ENCODE data around the gene MYO3B.

DNA sequence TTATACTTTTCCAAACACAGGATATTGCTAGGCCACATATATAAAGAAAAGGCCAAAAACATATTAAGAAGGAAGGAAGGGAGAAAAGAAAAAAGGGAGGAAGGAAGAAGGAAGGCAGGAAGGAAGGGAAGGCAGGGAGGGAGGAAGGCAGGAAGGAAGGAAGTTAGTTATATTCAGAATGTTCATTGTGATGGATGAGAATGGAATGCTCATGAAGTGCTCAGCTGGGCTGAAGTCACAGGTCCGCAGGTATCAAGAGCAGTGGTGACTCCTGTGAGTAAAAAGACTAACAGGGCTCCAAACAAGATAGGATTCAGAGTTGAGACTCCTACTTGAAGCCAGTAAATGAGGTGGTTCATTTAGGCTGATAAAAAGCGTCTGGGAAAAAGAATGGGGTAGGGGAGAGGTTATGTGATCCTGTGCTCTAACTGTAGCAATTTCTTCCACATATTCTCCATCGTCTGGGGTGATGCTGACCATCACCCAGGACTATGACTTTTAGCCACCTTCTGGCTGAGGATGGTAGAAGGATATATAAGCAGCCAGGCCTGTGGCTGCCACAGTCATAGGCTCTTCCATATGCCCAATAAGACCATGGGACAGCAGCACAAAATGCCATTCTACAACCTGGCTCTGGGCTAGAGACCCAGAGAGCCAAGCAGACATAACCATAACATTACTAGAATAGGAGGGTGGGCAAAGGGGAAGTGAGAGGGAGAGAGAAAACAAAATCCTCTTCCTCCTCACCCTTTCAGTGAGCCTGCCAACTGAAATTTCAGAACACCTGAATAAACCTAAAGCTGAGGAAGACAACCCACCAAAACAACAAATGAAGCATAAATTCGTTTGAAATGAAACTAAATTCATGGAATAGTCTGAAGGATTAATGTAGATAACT, 173.2 kb downstream of the MYO3B start:
- TF ChIP-seq ZNF384 (IDR thresholded peaks at IDR 0.05) (no peak), SP1 (IDR thresholded peaks at IDR 0.05) (no peak), BHLHE40 (IDR thresholded peaks at IDR 0.05; ENCODE audit: borderline replicate concordance) (no peak), L3MBTL2 (conservative IDR thresholded peaks at IDR 0.05) (no peak), FOXA1 (IDR thresholded peaks at IDR 0.05) (no peak)
